ENCODE data around the gene NFXL1. TPM values are rescaled to one million over a fixed set of nuclear protein-coding genes. Genes with fewer than 3 reads are reported as not detected.

NFXL1 gene
- total and polyA plus RNA-seq, 10 donors = 3.8 to 18.5 (median 13.4) TPM

DNA sequence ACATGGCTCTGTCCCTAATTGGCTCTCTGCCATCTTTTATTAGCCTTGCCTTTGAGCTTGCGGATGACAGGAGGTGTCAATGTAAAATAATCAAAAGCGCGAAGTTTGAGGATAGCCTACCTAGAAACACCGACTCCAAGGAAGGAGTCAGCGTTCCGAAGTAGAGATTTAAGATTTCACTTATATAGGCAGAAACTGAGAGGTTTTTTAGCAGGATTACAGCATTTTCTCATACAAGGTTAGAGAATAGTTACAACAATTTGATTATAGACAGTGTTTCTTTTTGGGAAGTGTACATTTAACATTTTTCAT, 499 bp upstream of the NFXL1 start:
- Histone ChIP-seq H3K36me3 (peaks cover 0 to 12% (median 8%) of the 10 kb centered on the region in 6 donors), H3K27ac (peak overlapping the region in 7 of 8 donors; percentile 78 to 93 (median 83)), H3K4me1 (peaks cover 11 to 46% (median 32%) of the 10 kb centered on the region in 6 donors), H3K27me3 (replicated peaks in 1 of 7) (no peaks in the 10 kb centered on the region), H3K4me3 (peak overlapping the region; percentile 73 to 97 (median 94)), H3K9me3 (peaks cover 0 to 15% (median 4%) of the 10 kb centered on the region in 8 donors)
- DNase-seq = no peak
- intact Hi-C loops (cut with DNase I; ENCODE audit: low total_unique reads) = no loop called here
- WGBS, 5 donors = 1 to 4% (median 2%) methylated on average over 6 of the region's 6 CpGs
- TF ChIP-seq POLR2AphosphoS5 (IDR thresholded peaks at IDR 0.05) (no peak), POLR2A (IDR thresholded peaks at IDR 0.05) (no peak)
- TF ChIP-seq, protein P1, sequence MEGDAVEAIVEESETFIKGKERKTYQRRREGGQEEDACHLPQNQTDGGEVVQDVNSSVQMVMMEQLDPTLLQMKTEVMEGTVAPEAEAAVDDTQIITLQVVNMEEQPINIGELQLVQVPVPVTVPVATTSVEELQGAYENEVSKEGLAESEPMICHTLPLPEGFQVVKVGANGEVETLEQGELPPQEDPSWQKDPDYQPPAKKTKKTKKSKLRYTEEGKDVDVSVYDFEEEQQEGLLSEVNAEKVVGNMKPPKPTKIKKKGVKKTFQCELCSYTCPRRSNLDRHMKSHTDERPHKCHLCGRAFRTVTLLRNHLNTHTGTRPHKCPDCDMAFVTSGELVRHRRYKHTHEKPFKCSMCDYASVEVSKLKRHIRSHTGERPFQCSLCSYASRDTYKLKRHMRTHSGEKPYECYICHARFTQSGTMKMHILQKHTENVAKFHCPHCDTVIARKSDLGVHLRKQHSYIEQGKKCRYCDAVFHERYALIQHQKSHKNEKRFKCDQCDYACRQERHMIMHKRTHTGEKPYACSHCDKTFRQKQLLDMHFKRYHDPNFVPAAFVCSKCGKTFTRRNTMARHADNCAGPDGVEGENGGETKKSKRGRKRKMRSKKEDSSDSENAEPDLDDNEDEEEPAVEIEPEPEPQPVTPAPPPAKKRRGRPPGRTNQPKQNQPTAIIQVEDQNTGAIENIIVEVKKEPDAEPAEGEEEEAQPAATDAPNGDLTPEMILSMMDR (IDR thresholded peaks at IDR 0.05 in 8 of 11, conservative IDR thresholded peaks at IDR 0.05 in 3 of 11) = no peak

DNA sequence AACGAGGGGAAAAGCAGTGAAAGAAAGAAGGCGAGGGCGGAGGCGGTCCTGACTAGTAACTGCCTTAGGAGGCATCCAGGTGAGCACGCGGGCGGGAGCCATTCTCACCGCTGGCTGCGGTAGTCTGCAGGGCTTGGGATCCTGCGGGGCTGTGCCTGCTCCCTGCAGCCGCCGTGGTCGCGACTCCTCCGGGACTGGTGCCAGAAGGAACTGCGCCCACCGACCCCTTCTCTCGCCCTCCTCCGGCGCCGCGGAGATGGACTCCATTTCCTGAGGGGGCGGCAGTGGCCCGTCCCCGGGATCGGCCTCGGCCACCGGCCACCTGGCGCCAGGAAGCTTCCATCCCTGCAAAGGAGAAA, 543 bp downstream of the NFXL1 start:
- intact Hi-C loops (cut with DNase I; ENCODE audit: low total_unique reads) = no loop called here
- WGBS, 5 donors = 0 to 1% (median 0%) methylated on average over 26 to 29 of the region's 29 CpGs
- Histone ChIP-seq H3K4me1 (peaks cover 11 to 46% (median 32%) of the 10 kb centered on the region in 6 donors), H3K27ac (peak overlapping the region; percentile 72 to 93 (median 82)), H3K27me3 (replicated peaks in 1 of 7) (no peaks in the 10 kb centered on the region), H3K36me3 (peaks cover 0 to 22% (median 8%) of the 10 kb centered on the region in 6 donors), H3K4me3 (peak overlapping the region; percentile 73 to 97 (median 94)), H3K9me3 (peaks cover 0 to 15% (median 4%) of the 10 kb centered on the region in 8 donors)
- TF ChIP-seq, protein P1 (IDR thresholded peaks at IDR 0.05 in 8 of 11, conservative IDR thresholded peaks at IDR 0.05 in 3 of 11) = no peak
- TF ChIP-seq POLR2AphosphoS5 (IDR thresholded peaks at IDR 0.05) (no peak), POLR2A (IDR thresholded peaks at IDR 0.05) (no peak)
- DNase-seq = peak; percentile 93

DNA sequence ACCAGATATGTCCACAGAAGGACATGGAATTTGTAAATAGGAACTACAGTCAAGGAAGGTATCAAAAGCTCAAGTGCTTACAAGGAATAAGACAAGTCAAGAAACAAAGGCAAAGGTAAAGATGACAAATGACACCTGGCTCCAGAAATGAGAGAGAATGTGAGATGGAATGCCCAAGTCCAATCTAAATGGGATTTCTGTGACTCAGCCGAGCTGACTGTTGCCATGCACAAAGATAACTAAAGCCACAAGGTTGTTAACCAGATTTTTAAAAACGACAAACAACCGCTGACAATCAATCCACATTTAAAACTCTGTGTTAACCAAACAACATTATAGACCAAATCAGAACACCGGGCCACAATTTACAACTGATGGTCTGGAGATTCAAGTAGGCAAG, 1.1 kb downstream of the NFXL1 start:
- 17 to 35% (median 29%) methylated on average over 4 of the region's 4 CpGs for WGBS, 5 donors
- no peak for DNase-seq
- peak overlapping the region; percentile 73 to 97 (median 94) for H3K4me3 ChIP-seq
- intact Hi-C loops (cut with DNase I; ENCODE audit: low total_unique reads) = no loop called here
- no peaks in the 10 kb centered on the region for H3K27me3 ChIP-seq (replicated peaks in 1 of 7)
- TF ChIP-seq POLR2AphosphoS5 (IDR thresholded peaks at IDR 0.05) = no peak
- no peak for TF ChIP-seq POLR2A (IDR thresholded peaks at IDR 0.05)
- TF ChIP-seq, protein P1 (IDR thresholded peaks at IDR 0.05 in 8 of 11, conservative IDR thresholded peaks at IDR 0.05 in 3 of 11) = no peak
- H3K9me3 ChIP-seq = peaks cover 0 to 11% (median 2%) of the 10 kb centered on the region in 8 donors
- peaks cover 0 to 27% (median 8%) of the 10 kb centered on the region in 6 donors for H3K36me3 ChIP-seq
- H3K27ac ChIP-seq = peak overlapping the region in 3 of 8 donors; percentile 83 to 93 (median 85)
- peaks cover 11 to 46% (median 32%) of the 10 kb centered on the region in 6 donors for H3K4me1 ChIP-seq

DNA sequence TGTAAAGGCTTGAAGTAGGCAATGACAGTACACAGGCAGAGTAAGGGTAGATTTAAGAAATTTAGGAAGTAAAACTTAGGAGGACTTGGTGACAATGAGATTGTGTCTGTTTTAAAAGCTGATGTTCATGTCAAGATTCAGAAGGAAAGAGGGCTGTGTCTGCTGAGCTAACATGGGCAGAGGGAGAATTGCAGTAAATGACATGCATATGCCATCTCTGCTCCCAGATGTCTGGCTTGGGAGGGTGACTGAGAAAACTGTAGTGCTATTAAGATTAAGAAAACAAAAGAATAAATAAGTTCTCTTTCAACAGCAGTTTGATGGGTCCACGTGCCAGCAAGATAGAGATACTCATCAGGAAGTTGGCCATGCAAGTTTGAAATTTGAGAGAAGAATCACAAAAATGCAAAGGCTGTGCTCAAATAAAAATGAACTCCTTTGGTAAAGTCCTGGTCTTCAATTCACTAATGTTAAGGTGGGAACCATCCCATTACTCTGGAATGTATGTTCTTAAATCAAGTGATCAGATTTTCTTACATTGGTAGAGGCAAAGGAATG, 7.2 kb downstream of the NFXL1 start:
- Histone ChIP-seq H3K4me3 (no peak overlapping the region), H3K9me3 (no peaks in the 10 kb centered on the region), H3K27me3 (replicated peaks in 1 of 7) (no peaks in the 10 kb centered on the region), H3K4me1 (peaks cover 0 to 19% (median 9%) of the 10 kb centered on the region in 6 donors), H3K27ac (no peak overlapping the region), H3K36me3 (peaks cover 0 to 84% (median 17%) of the 10 kb centered on the region in 6 donors)
- DNase-seq = no peak
- intact Hi-C loops (cut with DNase I; ENCODE audit: low total_unique reads) = no loop called here
- TF ChIP-seq POLR2AphosphoS5 (IDR thresholded peaks at IDR 0.05) = no peak
- TF ChIP-seq, protein P1 (IDR thresholded peaks at IDR 0.05 in 8 of 11, conservative IDR thresholded peaks at IDR 0.05 in 3 of 11) = no peak
- no peak for TF ChIP-seq POLR2A (IDR thresholded peaks at IDR 0.05)
- 0 to 69% (median 29%) methylated on average over 1 of the region's 1 CpG for WGBS, 5 donors

Measured in spleen (tissue), 11 donors.